Parathyroid adenoma (tissue), 2 donors: ENCODE measurements around the gene BOD1L1.

Source experiments
- H2AFZ ChIP-seq: fragments of 300-600 bp; sonication (generic); one replicate; pipeline ENCODE4 v1.7.0; 2017; ENCODE audit warnings: antibody characterized with exemption, mild to moderate bottlenecking
- H3K27ac ChIP-seq: fragments of 300-600 bp; sonication (generic); one replicate; pipeline ENCODE4 v1.7.0; 2017
- H3K27me3 ChIP-seq: fragments of 300-600 bp; sonication (generic); one replicate; pipeline ENCODE4 v1.7.0; 2017; ENCODE audit warnings: low read length; ENCODE audit not compliant: control insufficient read depth, insufficient read depth
- H3K36me3 ChIP-seq: fragments of 300-600 bp; sonication (generic); one replicate; pipeline ENCODE4 v1.7.0; 2017; ENCODE audit warnings: low read length; ENCODE audit not compliant: control insufficient read depth, insufficient read depth
- H3K4me1 ChIP-seq: fragments of 300-600 bp; sonication (generic); one replicate; pipeline ENCODE4 v1.7.0; 2017; ENCODE audit warnings: control low read depth
- H3K4me2 ChIP-seq: fragments of 300-600 bp; sonication (generic); one replicate; pipeline ENCODE4 v1.7.0; 2017; ENCODE audit warnings: low read length
- H3K4me3 ChIP-seq: fragments of 300-600 bp; sonication (generic); one replicate; pipeline ENCODE4 v1.7.0; 2017; ENCODE audit warnings: low read depth, low read length
- H3K79me2 ChIP-seq: fragments of 300-600 bp; sonication (generic); one replicate; pipeline ENCODE4 v1.7.0; 2017; ENCODE audit warnings: control low read depth
- H3K9ac ChIP-seq: fragments of 300-600 bp; sonication (generic); one replicate; pipeline ENCODE4 v1.7.0; 2017; ENCODE audit warnings: mild to moderate bottlenecking
- H3K9me3 ChIP-seq: fragments of 300-600 bp; sonication (generic); one replicate; pipeline ENCODE4 v1.7.0; 2017; ENCODE audit warnings: low read length; ENCODE audit not compliant: control insufficient read depth
- CTCF ChIP-seq: fragments of 300-600 bp; sonication (generic); IDR thresholded peaks from one replicate; pipeline ENCODE4 v1.7.0; 2017; ENCODE audit warnings: antibody characterized with exemption, mild to moderate bottlenecking
- donor health status: primary hyperparathyroidism.

BOD1L1 gene

DNA sequence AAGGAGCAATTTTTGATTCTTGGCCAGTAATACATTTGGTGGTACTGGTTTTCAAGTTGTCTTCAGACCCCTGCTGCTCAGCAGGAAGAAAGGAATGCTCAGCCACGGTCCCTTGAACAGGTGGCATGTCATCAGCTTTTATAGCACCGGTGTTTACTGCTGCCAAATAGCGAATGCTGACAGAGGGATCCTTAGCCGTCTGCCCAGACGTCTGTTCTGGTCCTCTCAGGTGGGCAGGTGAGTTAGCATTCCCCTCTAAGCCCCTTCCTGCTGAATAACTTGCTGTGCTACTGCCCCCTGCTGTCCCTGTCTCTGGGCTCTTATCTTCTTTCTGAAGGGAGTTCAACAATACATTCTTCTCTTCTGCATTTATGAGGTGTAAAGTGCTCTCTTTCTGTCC lies 28.4 kb downstream of the BOD1L1 start:
- Histone ChIP-seq H3K9me3 (no peaks in the 10 kb centered on the region), H2AFZ (no peak overlapping the region), H3K4me3 (no peak overlapping the region), H3K36me3 (no peaks in the 10 kb centered on the region), H3K9ac (no peak overlapping the region), H3K4me1 (no peaks in the 10 kb centered on the region), H3K27ac (no peak overlapping the region), H3K27me3 (no peaks in the 10 kb centered on the region), H3K79me2 (no peaks in the 10 kb centered on the region), H3K4me2 (peak overlapping the region; percentile 2)
- TF ChIP-seq CTCF: no peak

DNA sequence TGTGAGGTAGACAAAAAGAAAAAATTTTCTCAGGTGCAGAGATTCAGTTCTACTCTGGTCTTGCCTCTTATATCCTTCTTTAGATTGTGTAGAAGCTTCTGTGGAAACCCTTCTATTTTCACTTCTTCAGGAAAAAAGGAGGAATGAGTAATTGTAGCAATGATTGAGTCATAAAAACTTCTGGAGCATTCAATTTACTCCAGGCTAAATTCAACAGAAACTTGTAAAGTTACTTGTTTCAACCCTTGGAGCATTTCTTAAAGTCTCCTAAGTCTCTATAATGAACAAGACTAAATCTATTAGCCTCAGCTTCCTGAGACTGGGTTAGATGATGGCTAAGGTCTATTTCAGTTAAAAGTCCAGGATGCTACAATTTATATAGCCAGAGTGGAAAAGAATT lies 29.9 kb downstream of the BOD1L1 start:
- Histone ChIP-seq H3K9me3 (no peaks in the 10 kb centered on the region), H2AFZ (no peak overlapping the region), H3K4me3 (no peak overlapping the region), H3K9ac (no peak overlapping the region), H3K36me3 (no peaks in the 10 kb centered on the region), H3K27ac (no peak overlapping the region), H3K4me2 (no peak overlapping the region), H3K4me1 (no peaks in the 10 kb centered on the region), H3K27me3 (no peaks in the 10 kb centered on the region), H3K79me2 (no peaks in the 10 kb centered on the region)
- TF ChIP-seq CTCF: no peak

GRCh38 chr4:13597141-13597540 lies 30.4 kb downstream of the BOD1L1 start:
- TF ChIP-seq CTCF: no peak
- Histone ChIP-seq H3K4me3 (no peak overlapping the region), H3K4me1 (no peaks in the 10 kb centered on the region), H3K27ac (no peak overlapping the region), H3K27me3 (no peaks in the 10 kb centered on the region), H3K4me2 (no peak overlapping the region), H3K9ac (no peak overlapping the region), H3K79me2 (no peaks in the 10 kb centered on the region), H3K9me3 (no peaks in the 10 kb centered on the region), H2AFZ (no peak overlapping the region), H3K36me3 (no peaks in the 10 kb centered on the region)

DNA sequence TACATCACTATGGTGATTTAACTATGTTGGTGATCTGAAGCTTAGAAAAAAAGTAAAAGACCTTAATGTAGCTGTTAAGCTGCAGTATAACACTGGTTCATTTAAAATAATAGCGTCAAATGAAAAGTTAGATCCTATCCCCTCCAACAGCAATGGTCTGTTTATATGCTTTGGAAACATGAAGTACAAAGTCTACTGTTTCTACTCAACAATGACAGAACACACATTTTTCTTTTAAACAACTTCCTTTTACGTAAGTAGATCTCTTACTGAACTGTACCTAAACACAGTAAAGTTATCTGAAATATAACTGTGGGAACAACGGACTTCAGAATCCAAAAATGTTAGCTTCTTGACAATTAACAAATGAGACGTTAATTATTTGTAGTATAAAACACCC lies 35.3 kb downstream of the BOD1L1 start:
- Histone ChIP-seq H3K79me2 (no peaks in the 10 kb centered on the region), H3K27ac (no peak overlapping the region), H3K4me1 (no peaks in the 10 kb centered on the region), H3K36me3 (no peaks in the 10 kb centered on the region), H3K4me2 (no peak overlapping the region), H3K9me3 (no peaks in the 10 kb centered on the region), H3K9ac (no peak overlapping the region), H3K4me3 (no peak overlapping the region), H2AFZ (no peak overlapping the region), H3K27me3 (no peaks in the 10 kb centered on the region)
- no peak for TF ChIP-seq CTCF

- H3K4me3 ChIP-seq: no peak overlapping the region
- no peaks in the 10 kb centered on the region for H3K4me1 ChIP-seq
- no peak for TF ChIP-seq CTCF
- H3K27ac ChIP-seq: no peak overlapping the region
- H3K36me3 ChIP-seq: no peaks in the 10 kb centered on the region
- no peak overlapping the region for H3K9ac ChIP-seq
- H3K4me2 ChIP-seq: no peak overlapping the region
- H3K27me3 ChIP-seq: no peaks in the 10 kb centered on the region
- no peaks in the 10 kb centered on the region for H3K9me3 ChIP-seq
- H3K79me2 ChIP-seq: no peaks in the 10 kb centered on the region
- no peak overlapping the region for H2AFZ ChIP-seq
Measured at GRCh38 chr4:13590766-13591165, 36.8 kb downstream of the BOD1L1 start.
